Right lobe of liver (tissue), 6 donors: ENCODE measurements around the gene PET100. TPM values are rescaled to one million over a fixed set of nuclear protein-coding genes. Genes with fewer than 3 reads are reported as not detected.

ENCODE experiments used
- ATAC-seq, 4 donors: fragments of 200-7000 bp; cut with Tn5 transposase; one replicate each; pipeline ENCODE4 v1.9.1; 2020; ENCODE audit warnings: mild to moderate bottlenecking in 4 of 4, moderate library complexity in 4 of 4
- DNase-seq, 3 donors: peaks; one replicate each; pipeline ENCODE4 v3.0.0-alpha.2; 2020
- H3K27ac ChIP-seq, 3 donors: fragments of 200-600 bp; one replicate each; pipeline ENCODE4 v1.8.0; 2022
- H3K27me3 ChIP-seq, 2 donors: fragments of 200-600 bp; one replicate each; pipeline ENCODE4 v1.8.0; 2022
- H3K36me3 ChIP-seq, 4 donors: fragments of 200-600 bp; sonication (generic) in 1 of 4; one replicate each; pipeline versions ENCODE4 v1.5.1 to v1.8.0; 2017 to 2022; ENCODE audit warnings: control low read depth in 1 of 4
- H3K4me1 ChIP-seq, 4 donors: fragments of 200-600 bp; sonication (generic) in 1 of 4; one replicate each; pipeline versions ENCODE4 v1.5.1 to v1.8.0; 2017 to 2022; ENCODE audit warnings: control low read depth in 1 of 4
- H3K4me3 ChIP-seq, 3 donors: fragments of 200-600 bp; one replicate each; pipeline ENCODE4 v1.8.0; 2022
- H3K9me3 ChIP-seq, 4 donors: fragments of 200-600 bp; sonication (generic) in 1 of 4; one replicate each; pipeline versions ENCODE4 v1.5.1 to v1.8.0; 2017 to 2022; ENCODE audit warnings: control low read depth in 1 of 4
- POLR2A ChIP-seq: fragments of 450-650 bp; IDR thresholded peaks from one replicate; pipeline ENCODE4 v1.6.1; 2017; ENCODE audit warnings: antibody characterized with exemption, mild to moderate bottlenecking
- WGBS: methylation state at CpG from one replicate; pipeline ENCODE4 v1.1.6; 2018; ENCODE audit warnings: low coverage, low lambda C conversion rate; ENCODE audit not compliant: insufficient coverage; ENCODE audit errors: missing lambda C conversion rate; 5-methylcytosine and 5-hydroxymethylcytosine counted together
- intact Hi-C, 2 donors: fragments of 100-400 bp; cut with DNase I; formaldehyde crosslinking; loops; one replicate each; pipeline versions ENCODE4 v1.11.2 to v1.14.1; 2022
- total RNA-seq, 6 experiments: library from RNA; depleted of rRNA in 2 of 6; stranded (reverse); fragments of >200 nt in 2 of 6; fragmentation: NEBNext Ultra II Directional in 3 of 6; extraction: Animal tissue kit (Norgen Biotek cat#: 25700) in 3 of 6; gene quantifications; one replicate each; pipeline versions ENCODE4 v1.1.0 to v1.2.4, GENCODE V29; 2016 to 2023
- TF ChIP-seq, protein P1 (sequence below), 4 donors: fragments of 200-600 bp in 3 of 4; fragments of 450-650 bp in 1 of 4; IDR thresholded peaks; one replicate each; pipeline versions ENCODE4 v1.5.1 to v1.8.0; 2016 to 2022; ENCODE audit warnings: antibody characterized with exemption in 4 of 4, mild to moderate bottlenecking in 2 of 4
- donor health status: DM: no; HTN: yes; CAD: no.
- donor health status: DM: no; HTN: no; CAD: no.
- donor health status: DM: no; HTN: no; CAD: no.
- donor health status: DM: no; HTN: yes; CAD: no.
- donor health status: DM: no; HTN: yes; CAD: no.

PET100 gene
- total RNA-seq, 6 experiments from 2014 or later, result 6.8 to 83.9 (median 56.5) TPM

- 93% methylated on average over 3 of the region's 59 CpGs for WGBS
- Histone ChIP-seq H3K9me3 (no peaks in the 10 kb centered on the region), H3K27me3 (no peaks in the 10 kb centered on the region), H3K36me3 (peaks cover 0 to 35% (median 11%) of the 10 kb centered on the region in 4 donors), H3K27ac (no peak overlapping the region), H3K4me3 (no peak overlapping the region), H3K4me1 (peaks cover 0 to 26% (median 12%) of the 10 kb centered on the region in 4 donors)
- ATAC-seq, result no peak
- no peak for TF ChIP-seq POLR2A
- no peak for DNase-seq
- intact Hi-C loops, result no loop called here
Observed at GRCh38 chr19:7614859-7615741, 14.5 kb upstream of the PET100 start.

DNA sequence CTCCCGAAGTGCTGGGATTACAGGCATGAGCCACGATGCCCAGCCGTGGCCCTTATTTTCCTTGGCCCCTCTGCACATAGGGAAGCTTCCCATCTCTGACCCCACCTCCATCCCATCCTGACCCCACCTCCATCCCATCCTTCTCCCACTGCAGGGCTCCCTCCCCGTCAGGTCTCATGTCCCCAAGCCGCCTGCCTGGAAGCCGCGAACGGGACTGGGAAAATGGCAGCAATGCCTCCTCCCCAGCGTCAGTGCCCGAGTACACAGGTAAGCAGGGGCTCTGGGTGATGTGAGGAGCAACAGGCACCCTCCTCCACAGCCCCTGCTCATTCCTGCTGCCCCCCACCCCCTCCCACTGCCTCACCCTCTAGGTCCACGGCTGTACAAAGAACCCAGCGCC lies 12.4 kb upstream of the PET100 start:
- DNase-seq, result no peak
- Histone ChIP-seq H3K27ac (no peak overlapping the region), H3K4me1 (peaks cover 0 to 29% (median 14%) of the 10 kb centered on the region in 4 donors), H3K36me3 (peaks cover 0 to 38% (median 13%) of the 10 kb centered on the region in 4 donors), H3K27me3 (no peaks in the 10 kb centered on the region), H3K9me3 (no peaks in the 10 kb centered on the region), H3K4me3 (no peak overlapping the region)
- 78% methylated on average over 6 of the region's 12 CpGs for WGBS
- no peak for TF ChIP-seq POLR2A
- TF ChIP-seq, protein P1, sequence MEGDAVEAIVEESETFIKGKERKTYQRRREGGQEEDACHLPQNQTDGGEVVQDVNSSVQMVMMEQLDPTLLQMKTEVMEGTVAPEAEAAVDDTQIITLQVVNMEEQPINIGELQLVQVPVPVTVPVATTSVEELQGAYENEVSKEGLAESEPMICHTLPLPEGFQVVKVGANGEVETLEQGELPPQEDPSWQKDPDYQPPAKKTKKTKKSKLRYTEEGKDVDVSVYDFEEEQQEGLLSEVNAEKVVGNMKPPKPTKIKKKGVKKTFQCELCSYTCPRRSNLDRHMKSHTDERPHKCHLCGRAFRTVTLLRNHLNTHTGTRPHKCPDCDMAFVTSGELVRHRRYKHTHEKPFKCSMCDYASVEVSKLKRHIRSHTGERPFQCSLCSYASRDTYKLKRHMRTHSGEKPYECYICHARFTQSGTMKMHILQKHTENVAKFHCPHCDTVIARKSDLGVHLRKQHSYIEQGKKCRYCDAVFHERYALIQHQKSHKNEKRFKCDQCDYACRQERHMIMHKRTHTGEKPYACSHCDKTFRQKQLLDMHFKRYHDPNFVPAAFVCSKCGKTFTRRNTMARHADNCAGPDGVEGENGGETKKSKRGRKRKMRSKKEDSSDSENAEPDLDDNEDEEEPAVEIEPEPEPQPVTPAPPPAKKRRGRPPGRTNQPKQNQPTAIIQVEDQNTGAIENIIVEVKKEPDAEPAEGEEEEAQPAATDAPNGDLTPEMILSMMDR (IDR thresholded peaks at IDR 0.05), result no peak
- no peak for ATAC-seq
- intact Hi-C loops, result no loop called here

GRCh38 chr19:7617735-7618134 lies 11.9 kb upstream of the PET100 start:
- WGBS, result 97% methylated on average over 6 of the region's 28 CpGs
- Histone ChIP-seq H3K4me1 (peaks cover 0 to 29% (median 14%) of the 10 kb centered on the region in 4 donors), H3K4me3 (no peak overlapping the region), H3K27me3 (no peaks in the 10 kb centered on the region), H3K9me3 (no peaks in the 10 kb centered on the region), H3K27ac (peak overlapping the region in 2 of 3 donors; percentile 96 to 99), H3K36me3 (peaks cover 0 to 38% (median 13%) of the 10 kb centered on the region in 4 donors)
- ATAC-seq (no peak), DNase-seq (no peak)
- no peak for TF ChIP-seq POLR2A
- TF ChIP-seq, protein P1 (IDR thresholded peaks at IDR 0.05), result no peak
- intact Hi-C loops, result no loop called here

DNA sequence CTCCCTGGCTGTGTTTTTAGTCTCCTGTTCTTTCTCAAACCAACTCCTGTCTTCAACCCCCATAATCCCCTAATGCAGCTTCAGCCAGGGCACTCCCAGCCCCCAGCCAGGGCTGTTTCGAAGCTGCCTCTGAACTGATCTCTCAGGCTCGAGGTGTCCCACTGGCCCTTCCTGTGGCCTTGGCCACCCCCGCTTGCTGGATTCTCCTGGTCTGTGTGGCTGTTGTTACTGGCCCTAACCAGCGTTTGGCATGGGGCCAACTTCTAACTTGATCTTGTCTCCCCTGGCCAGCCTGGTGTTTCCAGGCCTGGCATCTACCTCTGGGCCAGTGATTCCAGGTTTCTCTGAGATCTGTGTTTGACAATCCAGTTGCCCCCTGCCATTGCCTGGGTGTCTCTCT lies 11.2 kb upstream of the PET100 start:
- intact Hi-C loops, result no loop called here
- peak; percentile 50 to 61 (median 52) for ATAC-seq
- 42% methylated on average over 4 of the region's 4 CpGs for WGBS
- peak; percentile 74 to 94 (median 87) for DNase-seq
- no peaks in the 10 kb centered on the region for H3K9me3 ChIP-seq
- TF ChIP-seq, protein P1 (IDR thresholded peaks at IDR 0.05), result no peak
- TF ChIP-seq POLR2A, result peak; percentile 34
- peak overlapping the region; percentile 51 to 99 (median 96) for H3K27ac ChIP-seq
- peaks cover 0 to 43% (median 13%) of the 10 kb centered on the region in 4 donors for H3K36me3 ChIP-seq
- no peaks in the 10 kb centered on the region for H3K27me3 ChIP-seq
- no peak overlapping the region for H3K4me3 ChIP-seq
- H3K4me1 ChIP-seq, result peaks cover 0 to 29% (median 14%) of the 10 kb centered on the region in 4 donors
